Kidney (tissue), 14 donors: ENCODE measurements around the gene DISP3. TPM values are rescaled to one million over a fixed set of nuclear protein-coding genes. Genes with fewer than 3 reads are reported as not detected.
A peak's percentile ranks its signal among the peaks of the same experiment; 100 is the strongest.

Source experiments
- DNase-seq, 5 donors: peaks; one replicate each; pipeline ENCODE4 v3.0.0-alpha.2; 2013 to 2020
- FAIRE-seq: peaks from 2 replicates; lab custom pipeline; 2012; peaks lifted over from hg19 to GRCh38; lab: Jason Lieb, UNC
- H3K27ac ChIP-seq, 2 donors: one replicate each; pipeline ENCODE4 v1.7.0; 2013; ENCODE audit warnings: low read depth in 2 of 2, low read length in 2 of 2, inconsistent platforms in 1 of 2
- H3K27me3 ChIP-seq: one replicate; pipeline ENCODE4 v1.7.1; 2013; ENCODE audit warnings: low read length, inconsistent platforms; ENCODE audit not compliant: control insufficient read depth, insufficient read depth
- H3K36me3 ChIP-seq, 3 donors: one replicate each; pipeline versions ENCODE4 v1.7.0 to v1.7.1; 2013; ENCODE audit warnings: low read length in 3 of 3, control low read depth in 1 of 3, inconsistent platforms in 1 of 3; ENCODE audit not compliant: insufficient read depth in 3 of 3, control insufficient read depth in 2 of 3
- H3K4me1 ChIP-seq, 3 donors: one replicate each; pipeline versions ENCODE4 v1.7.0 to v1.7.1; 2013; ENCODE audit warnings: low read length in 3 of 3, inconsistent platforms in 1 of 3, low read depth in 1 of 3; ENCODE audit not compliant: control insufficient read depth in 2 of 3, insufficient read depth in 2 of 3
- H3K4me3 ChIP-seq, 3 donors: one replicate each; pipeline versions ENCODE4 v1.7.0 to v1.8.1; 2013; ENCODE audit warnings: low read length in 3 of 3, control low read depth in 1 of 3, inconsistent platforms in 1 of 3
- H3K9ac ChIP-seq, 3 donors: one replicate each; pipeline versions ENCODE4 v1.7.0 to v1.7.1; 2013; ENCODE audit warnings: low read length in 3 of 3, control low read depth in 1 of 3, inconsistent platforms in 1 of 3
- H3K9me3 ChIP-seq, 3 donors: one replicate each; pipeline versions ENCODE4 v1.7.0 to v1.7.1; 2013; ENCODE audit warnings: low read length in 3 of 3, control low read depth in 1 of 3, inconsistent platforms in 1 of 3; ENCODE audit not compliant: control insufficient read depth in 2 of 3, insufficient read depth in 1 of 3
- intact Hi-C: fragments of 100-400 bp; cut with DNase I; formaldehyde crosslinking; loops from one replicate; pipeline ENCODE4 v1.11.1; 2022
- polyA plus RNA-seq: library from polyadenylated mRNA; stranded (reverse); fragments of 350-450 nt; fragmentation: Illumina TruSeq; extraction: RNeasy Lipid Tissue Mini Kit (QIAGEN cat#74804); gene quantifications from one replicate; pipeline ENCODE4 v1.2.3, GENCODE V29; 2014; ENCODE audit warnings: low read depth, low replicate concordance; ENCODE audit not compliant: insufficient read depth
- total RNA-seq: library from RNA; stranded (reverse); fragmentation: NEBNext Ultra II Directional; extraction: Animal tissue kit (Norgen Biotek cat#: 25700); gene quantifications from one replicate; pipeline ENCODE4 v1.2.1, GENCODE V29; 2021
- TF ChIP-seq, protein P1 (sequence below): IDR thresholded peaks from 3 replicates; pipeline ENCODE4 v1.5.1; 2012; ENCODE audit warnings: mild to moderate bottlenecking, moderate library complexity, borderline replicate concordance; ENCODE audit not compliant: insufficient read depth; ENCODE audit errors: extremely low read depth
- donor health status: control.
- donor health status: control.
- donor health status: control.
- donor health status: control.
- donor health status: control.
- donor health status: DM: yes; HTN: yes; CAD: no.
- donor health status: Normal renal cell carcinoma (clear cell type).

The DISP3 gene
- total and polyA plus RNA-seq, 2 donors from 2014 or later, result 0.19 TPM; not detected in 1

DNA sequence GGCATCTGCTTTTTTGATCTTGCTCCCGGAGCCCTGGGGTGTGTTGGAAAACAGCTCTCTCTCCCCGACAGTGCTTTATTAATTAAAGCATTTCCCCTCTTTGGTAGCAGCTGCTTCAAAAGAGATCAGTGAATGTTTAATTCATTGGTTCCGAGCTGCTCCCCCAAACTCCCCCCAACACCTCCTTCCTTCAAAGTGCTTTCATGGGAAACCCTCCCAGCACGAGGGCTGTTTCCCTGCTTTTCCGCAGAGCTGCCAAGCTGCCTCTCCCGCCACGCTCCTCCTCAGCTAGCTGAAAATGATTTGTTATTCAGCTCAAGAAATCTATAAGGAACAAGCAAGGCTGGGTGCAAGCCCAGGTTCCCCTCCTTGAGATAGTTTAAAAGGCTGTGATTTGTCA is 40.0 kb upstream of the DISP3 start:
- DNase-seq, result no peak
- intact Hi-C loops, result no loop called here
- H3K36me3 ChIP-seq, result no peaks in the 10 kb centered on the region
- H3K9me3 ChIP-seq, result no peaks in the 10 kb centered on the region
- no peak for FAIRE-seq
- H3K27me3 ChIP-seq, result no peaks in the 10 kb centered on the region
- H3K4me1 ChIP-seq, result no peaks in the 10 kb centered on the region
- no peak overlapping the region for H3K9ac ChIP-seq
- H3K4me3 ChIP-seq, result no peak overlapping the region
- H3K27ac ChIP-seq, result no peak overlapping the region
- TF ChIP-seq, protein P1, sequence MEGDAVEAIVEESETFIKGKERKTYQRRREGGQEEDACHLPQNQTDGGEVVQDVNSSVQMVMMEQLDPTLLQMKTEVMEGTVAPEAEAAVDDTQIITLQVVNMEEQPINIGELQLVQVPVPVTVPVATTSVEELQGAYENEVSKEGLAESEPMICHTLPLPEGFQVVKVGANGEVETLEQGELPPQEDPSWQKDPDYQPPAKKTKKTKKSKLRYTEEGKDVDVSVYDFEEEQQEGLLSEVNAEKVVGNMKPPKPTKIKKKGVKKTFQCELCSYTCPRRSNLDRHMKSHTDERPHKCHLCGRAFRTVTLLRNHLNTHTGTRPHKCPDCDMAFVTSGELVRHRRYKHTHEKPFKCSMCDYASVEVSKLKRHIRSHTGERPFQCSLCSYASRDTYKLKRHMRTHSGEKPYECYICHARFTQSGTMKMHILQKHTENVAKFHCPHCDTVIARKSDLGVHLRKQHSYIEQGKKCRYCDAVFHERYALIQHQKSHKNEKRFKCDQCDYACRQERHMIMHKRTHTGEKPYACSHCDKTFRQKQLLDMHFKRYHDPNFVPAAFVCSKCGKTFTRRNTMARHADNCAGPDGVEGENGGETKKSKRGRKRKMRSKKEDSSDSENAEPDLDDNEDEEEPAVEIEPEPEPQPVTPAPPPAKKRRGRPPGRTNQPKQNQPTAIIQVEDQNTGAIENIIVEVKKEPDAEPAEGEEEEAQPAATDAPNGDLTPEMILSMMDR, result no peak

DNA sequence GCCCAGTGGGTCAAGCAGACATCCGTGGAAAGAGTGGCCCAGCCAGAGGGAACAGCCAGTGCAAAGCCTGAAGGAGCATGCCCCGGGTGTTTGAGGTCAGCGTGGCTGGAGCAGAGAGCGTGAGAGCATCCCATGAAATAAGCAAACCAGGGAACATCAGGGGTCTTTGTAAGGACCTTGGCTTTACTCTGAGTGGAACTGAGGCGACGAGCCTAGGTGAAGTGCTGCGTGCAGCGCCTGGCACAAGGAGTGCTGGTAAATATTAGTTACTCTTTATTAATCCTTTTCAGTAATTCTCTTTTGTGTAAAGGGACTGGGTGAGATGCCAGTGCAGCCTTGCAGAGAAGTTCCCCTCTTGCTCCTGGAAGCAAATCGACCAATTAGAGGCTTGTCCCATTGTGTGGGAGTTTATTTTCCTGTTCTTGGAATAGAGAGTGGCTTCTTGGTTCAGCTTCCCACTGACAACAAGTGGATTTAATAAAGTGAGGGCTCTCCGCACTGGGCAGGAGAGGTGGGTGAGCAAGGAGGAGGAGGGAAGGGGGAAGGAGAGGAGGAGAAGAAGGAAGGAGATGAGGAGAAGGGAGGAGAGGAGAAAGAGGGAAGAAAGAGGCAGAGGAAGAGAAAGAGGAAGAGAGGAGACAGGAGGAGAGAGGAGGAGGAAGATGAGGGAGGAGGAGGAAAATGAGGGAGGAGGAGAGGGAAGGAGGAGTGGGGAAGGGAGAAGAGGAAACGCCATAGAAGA is 37.6 kb upstream of the DISP3 start:
- H3K27me3 ChIP-seq, result no peaks in the 10 kb centered on the region
- H3K9me3 ChIP-seq, result no peaks in the 10 kb centered on the region
- DNase-seq (peak in 3 of 5 donors; percentile 36 to 71 (median 65)), FAIRE-seq (no peak)
- TF ChIP-seq, protein P1, result no peak
- no peaks in the 10 kb centered on the region for H3K36me3 ChIP-seq
- no peak overlapping the region for H3K27ac ChIP-seq
- intact Hi-C loops, result no loop called here
- no peaks in the 10 kb centered on the region for H3K4me1 ChIP-seq
- no peak overlapping the region for H3K4me3 ChIP-seq
- no peak overlapping the region for H3K9ac ChIP-seq

DNA sequence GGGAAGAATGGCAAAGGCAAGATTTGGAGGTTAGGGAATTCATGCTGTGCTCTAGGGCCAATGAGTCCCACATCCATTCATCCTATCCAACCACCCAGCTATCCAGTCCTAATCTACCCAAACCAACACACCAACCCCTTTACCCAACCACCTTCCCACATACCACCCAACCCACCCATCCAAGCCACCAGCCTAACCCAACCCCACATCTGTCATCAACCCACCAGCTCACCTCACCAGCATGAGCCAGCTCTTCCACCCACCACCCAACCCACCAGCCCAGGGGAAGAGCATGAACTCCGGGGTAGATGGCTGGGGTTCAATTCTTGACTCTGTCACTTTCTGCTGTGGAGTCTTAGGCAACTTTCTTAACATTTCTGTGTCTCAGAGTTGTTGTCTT is 35.9 kb upstream of the DISP3 start:
- no peaks in the 10 kb centered on the region for H3K9me3 ChIP-seq
- H3K36me3 ChIP-seq, result no peaks in the 10 kb centered on the region
- no peak for FAIRE-seq
- H3K4me3 ChIP-seq, result no peak overlapping the region
- H3K27me3 ChIP-seq, result no peaks in the 10 kb centered on the region
- intact Hi-C loops, result no loop called here
- TF ChIP-seq, protein P1, result no peak
- no peak overlapping the region for H3K27ac ChIP-seq
- no peak for DNase-seq
- H3K4me1 ChIP-seq, result no peaks in the 10 kb centered on the region
- no peak overlapping the region for H3K9ac ChIP-seq
